COR-L47 (cell line): ENCODE results near the gene PYCR2.
"Not testable (repeated sequence)": the region's sequence is repeated elsewhere in the genome, so short reads cannot be mapped to it uniquely, and the experiment has no call there.

Experiments used
- DNase-seq: peaks from one replicate; lab custom pipeline; 2025; lab: John Stamatoyannopoulos, UW

Gene PYCR2

DNA sequence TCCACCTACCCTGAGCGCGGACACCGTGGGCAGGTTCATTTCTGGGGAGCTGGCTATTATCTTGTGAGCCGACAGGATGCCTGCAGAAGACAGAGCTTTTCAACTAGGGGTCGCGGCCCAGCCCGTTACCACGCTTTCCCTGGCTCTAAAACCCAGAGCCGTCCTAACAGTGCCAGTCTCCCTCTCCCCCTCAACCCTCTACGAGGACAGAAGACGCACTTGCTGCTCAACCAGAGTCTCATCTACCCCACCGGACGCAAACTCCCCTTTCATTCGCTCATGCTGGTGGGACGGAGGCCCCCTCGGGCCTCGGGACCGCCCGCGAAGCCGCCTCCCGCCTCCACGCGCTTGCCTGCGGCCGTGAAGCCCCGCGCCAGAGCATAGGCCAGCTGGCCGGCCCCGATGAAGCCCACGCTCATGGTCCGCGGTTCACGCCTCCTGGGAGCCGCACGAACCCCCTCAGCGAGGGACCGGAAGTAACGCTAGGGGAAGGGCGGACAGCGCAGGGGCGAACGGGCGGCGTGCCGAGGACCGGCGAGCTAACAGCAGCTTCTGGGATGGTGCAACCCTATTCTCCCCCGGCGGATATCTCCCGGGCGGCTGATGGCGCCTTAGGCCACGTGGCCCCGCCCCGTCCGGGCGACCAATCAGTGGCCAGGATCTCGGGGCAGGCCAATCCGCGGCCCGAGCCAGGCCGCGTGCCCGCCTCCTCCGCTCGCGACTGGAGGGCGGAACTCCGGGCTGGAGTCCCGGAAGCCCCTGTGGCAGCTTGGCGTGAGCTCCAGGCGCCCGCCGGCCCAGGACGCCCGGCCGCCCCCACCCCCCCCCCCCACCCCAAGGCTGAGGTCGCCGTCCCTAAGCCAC is at the start of gene PYCR2:
PYCR2 (minus strand) TSS at position 559 of the 864 bp plus-strand sequence; CDS start at position 419, 140 bp downstream.
- peak; percentile 96 for DNase-seq

DNA sequence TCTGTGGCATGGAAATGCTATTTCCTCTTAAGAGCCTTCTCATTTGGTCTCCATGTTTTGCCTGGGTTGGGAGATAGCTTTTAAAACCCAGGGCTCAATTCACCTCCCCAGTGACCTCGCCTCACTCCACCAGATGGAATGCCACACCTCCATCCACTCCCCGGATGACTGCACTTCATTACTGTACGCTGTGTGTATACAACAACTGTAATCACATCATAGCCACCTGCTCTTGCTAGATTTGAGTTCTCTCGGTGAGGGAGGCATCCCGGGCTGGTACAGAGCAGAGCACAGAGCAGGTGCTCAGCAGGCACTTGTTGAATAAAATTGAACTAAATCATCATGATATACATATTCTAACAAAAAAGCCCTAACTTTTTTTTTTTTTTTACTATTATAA is 49.1 kb upstream of the PYCR2 start:
- peak; percentile 52 for DNase-seq

DNA sequence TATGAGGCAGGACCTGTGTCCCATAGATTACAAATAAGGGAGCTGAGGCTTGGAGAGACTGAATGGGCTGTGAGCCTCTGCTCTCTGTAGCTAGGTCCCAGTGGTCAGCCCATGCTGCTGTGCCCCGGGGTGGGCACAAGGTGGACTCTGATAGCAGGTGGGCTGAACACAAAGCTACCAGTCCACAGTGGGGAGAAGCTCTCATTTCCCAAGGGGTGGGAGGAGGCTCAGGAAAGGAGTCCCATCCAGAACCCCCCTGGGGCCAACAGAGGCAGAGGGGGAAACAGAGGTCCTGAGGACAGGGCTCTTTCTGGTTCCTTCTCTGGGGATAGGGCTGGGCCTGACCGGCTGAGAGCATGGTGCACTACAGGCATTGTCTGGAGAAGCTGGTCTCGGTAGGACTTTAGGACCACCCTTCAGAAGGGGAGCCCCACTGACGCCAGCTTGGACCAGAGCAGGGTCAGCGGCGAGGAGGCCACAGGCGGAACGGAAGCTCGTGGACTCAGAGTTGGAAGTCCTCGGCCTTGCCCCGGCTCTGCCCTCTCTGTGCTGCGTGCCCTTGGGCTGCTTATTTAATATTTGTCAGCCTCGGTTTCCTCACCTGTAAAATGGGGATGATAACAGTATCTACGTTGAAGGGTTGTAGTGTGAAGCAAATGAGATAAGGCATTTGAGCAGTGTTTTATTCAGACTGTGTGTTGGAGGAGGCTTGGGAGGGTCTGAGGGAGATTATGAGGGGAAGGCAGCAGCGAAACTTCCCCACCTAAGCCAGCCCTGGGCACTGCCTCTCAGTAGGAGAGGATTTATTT is 48.5 kb upstream of the PYCR2 start:
- no peak for DNase-seq

DNA sequence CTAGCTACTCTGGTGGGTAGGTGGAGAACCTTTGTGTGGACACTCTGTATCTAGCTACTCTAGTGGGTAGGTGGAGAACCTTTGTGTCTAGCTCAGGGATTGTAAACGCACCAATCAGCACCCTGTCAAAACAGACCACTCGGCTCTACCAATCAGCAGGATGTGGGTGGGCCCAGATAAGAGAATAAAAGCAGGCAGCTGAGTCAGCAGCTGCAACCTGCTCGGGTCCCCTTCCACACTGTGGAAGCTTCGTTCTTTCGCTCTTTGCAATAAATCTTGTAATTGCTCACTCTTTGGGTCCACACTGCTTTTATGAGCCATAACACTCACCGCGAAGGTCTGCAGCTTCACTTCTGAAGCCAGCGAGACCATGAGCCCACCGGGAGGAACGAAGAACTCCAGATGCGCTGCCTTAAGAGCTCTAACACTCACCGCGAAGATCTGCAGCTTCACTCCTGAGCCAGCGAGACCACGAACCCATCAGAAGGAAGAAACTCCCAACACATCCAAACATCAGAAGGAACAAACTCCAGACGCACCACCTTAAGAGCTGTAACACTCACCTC is 46.6 kb upstream of the PYCR2 start:
- not testable (repeated sequence) for DNase-seq

DNA sequence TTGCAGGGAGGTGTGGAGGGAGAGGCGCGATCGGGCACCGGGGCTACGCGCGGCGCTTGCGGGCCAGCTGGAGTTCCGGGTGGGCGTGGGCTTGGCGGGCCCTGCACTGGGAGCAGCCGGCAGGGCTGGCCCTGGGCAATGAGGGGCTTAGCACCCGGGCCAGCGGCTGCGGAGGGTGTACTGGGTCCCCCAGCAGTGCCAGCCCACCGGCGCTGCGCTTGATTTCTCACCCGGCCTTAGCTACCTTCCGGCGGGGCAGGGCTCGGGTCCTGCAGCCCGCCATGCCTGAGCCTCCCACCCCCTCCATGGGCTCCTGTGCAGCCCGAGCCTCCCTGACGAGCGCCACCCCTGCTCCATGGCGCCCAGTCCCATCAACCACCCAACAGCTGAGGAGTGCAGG is 45.7 kb upstream of the PYCR2 start:
- not testable (repeated sequence) for DNase-seq

DNA sequence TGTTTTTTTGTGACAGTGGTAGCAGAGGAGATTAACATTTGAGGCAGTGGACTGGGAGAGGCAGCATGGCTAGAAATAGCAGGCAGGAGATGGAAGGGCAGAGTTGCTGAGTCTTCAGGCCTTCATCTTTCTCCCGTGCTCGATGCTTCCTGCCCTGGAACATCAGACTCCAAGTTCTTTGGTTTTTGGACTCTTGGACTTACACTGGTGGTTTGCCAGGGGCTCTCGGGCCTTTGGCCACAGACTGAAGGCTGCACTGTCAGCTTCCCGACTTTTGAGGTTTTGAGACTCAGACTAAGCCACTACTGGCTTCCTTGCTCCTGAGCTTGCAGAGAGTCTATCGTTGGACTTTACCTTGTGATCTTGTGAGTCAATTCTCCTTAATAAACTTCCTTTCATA is 41.2 kb upstream of the PYCR2 start:
- no peak for DNase-seq

DNA sequence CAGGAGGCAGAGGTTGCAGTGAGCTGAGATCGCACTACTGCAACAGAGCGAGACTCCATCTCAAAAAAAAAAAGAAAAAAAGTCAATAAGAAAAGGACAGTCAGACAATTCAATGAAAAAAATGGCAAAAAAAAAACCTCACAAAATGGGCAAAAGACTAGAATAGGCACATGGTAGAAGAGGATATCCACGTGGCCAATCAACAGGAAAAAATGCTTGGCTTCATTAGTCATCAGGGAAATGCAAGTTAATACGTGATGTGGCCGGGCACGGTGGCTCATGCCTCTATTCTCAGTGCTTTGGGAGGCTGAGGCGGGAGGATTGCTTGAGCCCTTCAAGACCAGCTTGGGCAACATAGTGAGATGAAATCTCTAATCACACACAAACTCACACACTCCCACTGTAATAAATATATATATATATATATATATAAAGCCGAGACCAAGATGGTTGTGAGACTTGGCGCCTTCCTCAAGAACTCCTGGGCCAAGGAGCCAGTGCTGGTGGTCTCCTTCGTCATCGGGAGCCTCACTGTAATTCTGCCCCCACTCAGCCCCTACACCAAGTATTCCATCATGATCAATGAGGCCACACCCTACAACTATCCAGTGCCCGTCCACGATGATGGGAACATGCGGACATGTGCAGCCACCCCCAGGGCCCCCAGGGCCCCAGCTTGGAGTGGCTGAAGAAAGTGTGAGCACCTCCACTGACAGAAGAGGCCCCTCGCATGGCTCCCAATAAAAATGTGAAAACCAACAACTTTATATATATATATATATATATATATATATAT is 39.9 kb upstream of the PYCR2 start:
- no peak for DNase-seq

DNA sequence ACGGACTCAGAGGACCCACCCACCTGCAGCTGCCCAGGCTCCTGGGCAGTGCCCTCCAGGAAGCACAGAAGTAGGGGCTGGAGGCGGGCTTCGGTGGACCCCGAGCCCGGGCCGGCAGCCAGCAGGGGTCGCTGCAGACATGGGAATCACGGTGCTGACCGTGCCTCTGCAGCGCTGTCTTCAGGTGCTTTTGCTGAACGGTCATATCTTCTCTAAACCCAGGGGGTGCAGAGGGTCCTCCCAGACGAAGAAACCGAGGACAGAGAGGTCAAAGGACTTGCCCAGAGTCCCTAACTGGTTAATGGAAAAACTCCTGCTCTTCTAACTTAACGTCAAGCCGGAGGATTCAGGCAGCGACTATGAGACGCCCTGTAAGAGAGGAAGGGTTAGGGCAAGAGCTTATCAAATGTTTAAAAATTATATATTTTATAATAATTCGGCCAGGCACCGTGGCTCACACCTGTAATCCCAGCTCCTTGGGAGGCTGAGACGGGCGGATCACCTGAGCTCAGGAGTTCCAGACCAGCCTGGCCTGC is 38.5 kb upstream of the PYCR2 start:
- DNase-seq: no peak

DNA sequence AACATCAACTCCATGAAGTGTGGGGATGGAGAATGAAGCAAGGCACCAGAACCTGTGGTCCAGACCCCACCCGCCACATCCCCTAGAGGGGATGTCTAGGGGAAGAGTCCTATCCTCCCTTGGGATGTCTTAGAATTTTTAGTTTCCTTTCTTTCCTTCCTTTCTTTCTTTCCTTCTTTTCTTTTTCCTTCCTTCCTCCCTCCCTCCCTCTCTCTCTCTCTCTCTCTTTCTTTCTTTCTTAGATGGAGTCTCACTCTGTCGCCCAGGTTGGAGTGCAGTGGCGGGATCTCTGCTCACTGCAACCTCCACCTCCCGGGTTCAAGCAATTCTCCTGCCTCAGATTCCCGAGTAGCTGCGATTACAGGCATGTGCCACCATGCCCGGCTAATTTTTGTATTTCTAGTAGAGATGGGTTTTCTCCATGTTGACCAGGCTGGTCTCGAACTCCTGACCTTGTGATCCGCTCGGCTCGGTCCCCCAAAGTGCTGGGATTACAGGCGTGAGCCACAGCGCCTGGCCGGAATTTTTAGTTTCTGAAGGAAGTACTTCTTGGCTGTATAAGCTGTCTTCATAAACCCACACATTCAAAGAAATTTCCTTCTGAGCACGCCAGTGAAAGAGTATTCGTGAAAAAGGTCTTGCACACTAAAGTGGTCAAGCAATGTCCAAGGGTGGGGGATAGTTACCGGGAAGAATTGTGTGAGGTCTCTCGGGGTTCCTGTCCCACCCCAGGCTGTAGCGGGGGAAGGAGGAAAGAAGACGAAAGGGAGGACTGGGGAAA is 37.8 kb upstream of the PYCR2 start:
- no peak for DNase-seq

DNA sequence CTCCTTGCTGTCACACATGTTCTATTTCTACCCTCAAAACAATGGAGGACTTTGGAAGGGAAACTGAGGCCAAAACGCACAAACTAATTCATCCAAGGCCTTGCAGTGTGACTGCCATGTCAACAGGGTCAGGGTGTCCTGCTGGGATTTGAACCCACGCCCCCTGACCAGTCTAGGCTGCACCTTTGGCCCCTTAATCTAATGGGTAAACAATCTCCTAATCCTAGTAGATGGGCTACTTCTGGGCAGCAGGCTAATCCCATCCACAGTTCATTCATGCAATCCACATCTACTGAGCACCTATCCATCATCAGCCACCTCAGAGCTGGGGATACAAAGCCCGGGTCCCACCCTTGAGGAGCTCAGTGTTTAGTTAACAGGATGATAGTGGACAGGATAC is 34.0 kb upstream of the PYCR2 start:
- DNase-seq: no peak

DNA sequence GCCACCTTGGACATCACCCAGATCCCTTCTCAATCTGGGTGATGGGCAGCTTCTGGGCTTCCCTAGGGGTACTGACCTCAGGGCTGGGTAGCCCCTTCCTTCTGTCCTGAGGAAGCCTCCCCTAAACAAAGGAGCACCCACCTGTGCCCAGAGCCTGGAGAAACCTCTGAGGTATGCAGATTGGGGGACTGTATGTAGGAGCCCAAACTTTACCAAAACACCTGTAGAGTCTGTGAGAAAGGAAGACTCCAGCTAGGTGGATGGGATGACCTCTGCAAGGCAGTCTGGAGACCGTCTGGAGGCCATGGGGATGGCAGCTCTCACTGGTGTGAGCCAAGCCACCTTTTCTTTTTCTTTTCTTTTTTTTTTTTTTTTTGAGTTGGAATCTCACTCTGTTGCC is 30.7 kb upstream of the PYCR2 start:
- no peak for DNase-seq

DNA sequence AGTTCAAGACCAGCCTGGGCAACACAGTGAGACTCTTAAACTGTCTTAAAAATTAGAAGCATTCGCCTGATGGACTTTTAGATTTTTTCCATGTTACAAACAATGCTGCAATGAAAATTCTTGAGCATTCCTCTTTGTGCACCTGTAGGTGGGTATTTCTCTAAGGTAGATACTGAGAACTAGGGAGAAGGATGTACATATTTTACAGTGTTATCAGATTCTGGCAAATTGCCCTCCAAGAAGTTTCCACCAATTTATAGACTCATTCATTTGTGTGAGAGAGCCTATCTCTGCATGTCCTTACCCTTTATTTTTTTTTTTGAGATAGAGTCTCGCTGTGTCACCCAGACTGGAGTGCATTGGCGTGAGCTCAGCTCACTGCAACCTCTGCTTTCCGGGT is 29.3 kb upstream of the PYCR2 start:
- DNase-seq: no peak

DNA sequence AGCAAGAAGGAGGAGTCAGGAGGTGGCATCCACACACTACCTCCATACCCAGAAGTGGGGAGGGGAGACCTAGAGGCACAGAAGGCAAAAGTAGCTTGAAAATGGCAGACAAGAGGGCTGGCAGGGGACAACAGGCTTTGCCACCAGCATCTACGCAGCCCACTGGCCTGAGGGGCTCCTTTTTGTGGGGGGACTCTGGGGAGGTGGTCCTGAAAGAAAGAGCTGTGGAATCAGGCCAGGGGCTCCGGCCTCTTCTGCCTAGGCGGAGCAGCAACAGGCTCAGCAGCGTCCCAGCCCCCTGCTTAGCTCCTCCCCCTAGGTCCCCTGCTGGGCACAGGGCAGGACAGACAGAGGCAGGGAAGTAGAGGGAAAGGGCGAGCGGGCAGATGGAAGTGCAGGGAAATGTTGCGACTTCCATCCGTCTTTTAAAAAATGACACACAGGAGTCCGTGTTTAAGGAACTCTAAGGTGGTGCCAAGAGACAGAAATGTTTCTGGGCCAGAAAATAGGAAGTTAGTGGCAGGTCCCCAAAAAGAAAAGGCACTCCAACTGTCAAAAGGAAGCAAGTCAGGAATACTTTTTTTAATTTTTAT is 27.0 kb upstream of the PYCR2 start:
- no peak for DNase-seq

DNA sequence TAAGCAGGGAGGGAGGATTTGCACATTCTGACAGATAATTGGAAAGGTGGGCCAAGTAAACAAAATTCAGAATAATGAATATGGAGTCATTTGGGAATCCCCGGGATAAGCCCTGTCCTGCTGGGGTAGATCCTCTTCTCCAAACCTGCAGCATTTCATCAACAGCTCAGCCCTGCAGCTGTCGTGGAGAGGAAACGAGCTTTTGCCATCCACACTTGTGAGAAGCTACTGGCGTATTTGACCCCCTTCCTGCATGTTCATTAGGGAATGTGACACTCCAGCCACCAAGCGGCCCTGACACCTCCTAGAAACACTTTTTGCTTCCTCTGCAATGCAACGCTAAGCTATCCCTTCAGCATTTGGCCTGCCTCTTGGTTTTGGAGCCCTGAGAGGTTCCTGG is 25.0 kb upstream of the PYCR2 start:
- DNase-seq: no peak

DNA sequence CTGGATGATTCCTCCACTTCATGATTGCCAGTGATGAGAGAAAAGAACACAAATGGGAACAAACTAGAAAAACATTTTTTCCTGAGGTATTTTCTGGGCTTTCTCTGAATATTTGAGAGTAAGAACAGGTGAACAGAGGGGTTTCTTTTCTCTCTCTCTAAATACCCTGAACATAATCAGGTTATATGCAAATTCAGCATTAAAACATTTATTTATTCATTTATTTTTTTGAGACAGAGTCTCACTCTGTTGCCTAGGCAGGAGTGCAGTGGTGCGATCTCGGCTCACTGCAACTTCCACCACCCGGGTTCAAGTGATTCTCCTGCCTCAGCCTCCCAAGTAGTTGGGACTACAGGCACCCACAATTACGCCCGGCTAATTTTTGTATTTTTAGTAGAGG is 22.8 kb upstream of the PYCR2 start:
- DNase-seq: no peak

DNA sequence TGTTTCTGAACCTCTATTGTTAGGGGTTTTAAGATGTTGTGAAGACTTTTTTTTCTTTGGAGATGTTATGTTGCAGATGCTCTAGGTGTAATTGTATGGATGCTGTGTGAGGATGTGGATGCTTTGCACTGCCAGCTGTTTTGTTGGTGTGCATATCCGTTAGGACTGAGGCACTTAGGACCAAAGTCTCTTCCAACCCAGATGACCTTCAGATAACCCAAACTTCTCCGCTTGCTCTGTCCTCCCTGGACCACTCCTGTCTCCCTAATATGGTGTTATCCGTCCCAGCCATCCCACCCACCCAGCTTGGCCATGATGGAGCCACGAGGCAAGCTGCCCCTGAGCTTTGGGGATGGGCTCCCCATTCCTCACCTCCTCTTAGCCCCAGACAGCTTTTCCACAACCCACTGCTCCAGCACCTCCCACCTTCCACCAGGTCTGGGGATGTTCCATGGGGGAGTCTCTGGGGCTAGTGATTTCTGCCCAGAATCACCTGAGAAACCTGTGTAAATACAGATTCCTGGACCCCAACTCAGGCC is 22.1 kb upstream of the PYCR2 start:
- no peak for DNase-seq

DNA sequence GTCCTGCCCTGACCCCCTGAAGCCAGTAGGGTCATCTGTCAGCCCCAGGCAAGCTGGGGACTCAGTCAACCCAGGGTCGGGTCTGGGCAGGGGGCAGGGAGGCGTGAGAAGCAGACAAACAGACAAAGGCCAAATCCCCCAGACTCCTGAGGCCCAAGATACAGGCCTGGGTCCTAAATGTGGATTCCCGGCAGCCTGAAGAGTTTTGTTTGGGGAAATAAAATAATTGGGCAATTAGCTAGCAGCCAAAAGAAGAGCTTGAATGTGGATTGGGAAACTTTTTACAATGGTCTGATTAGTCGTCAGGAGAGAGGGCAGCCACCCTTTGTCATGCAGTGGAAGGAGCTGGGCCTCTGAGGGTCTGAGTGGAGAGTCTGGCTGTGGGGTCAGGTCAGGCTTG is 21.5 kb upstream of the PYCR2 start:
- DNase-seq: no peak

DNA sequence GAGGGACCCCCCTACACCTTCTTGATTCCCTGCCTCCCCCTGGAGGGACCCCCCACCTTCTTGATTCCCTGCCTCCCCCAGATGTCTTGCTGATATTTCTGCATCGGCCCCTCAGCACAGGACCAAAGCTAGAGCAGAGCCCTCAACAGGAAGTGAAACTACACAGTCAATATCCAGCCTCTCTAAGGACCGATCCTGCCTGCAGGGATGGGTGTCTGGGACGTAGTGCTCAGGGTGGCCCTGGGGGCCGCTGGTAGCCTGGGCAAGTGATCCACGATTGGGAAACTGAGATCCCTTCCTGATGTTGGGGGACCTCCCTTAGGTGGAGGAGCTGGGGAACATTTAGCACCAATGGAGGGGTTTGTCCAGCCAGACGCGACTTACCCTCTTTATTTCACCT is 20.9 kb upstream of the PYCR2 start:
- DNase-seq: no peak

DNA sequence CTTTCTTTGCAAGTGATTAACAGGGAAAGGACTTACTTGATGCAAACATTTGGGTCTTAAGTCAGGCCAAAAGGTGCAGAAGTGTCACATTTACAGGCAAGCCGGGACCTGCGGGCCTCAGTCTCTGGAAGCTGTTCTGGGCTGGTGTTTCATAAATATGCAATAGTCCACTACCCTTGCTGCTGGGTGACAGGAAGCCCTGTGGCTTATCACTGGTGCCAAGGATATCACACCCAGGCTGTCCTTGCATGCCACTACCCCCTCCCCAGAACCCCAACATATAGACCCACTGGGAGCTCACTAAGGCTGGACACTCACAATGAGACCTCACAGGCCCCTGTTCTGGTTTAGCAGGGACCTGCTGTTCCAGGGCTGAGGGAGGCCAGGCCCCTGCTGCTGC is 20.3 kb upstream of the PYCR2 start:
- DNase-seq: no peak

DNA sequence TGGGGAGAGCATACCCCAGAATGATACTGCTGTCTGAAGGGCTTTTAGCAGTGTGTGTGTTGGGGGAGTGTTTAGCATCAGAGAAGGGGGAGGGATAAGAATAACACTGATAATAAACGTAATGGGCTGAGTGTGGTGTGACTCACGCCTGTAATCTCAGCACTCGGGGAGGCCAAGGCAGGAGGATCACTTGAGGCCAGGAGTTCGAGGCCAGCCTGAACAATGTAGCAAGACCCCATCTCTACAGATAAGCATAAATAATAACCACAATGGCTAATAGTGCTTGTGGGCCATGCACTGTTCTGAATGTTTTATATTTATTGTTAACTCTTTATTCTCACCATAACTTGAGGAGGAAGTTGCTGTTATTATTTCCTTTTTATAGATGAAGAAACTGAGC is 19.5 kb upstream of the PYCR2 start:
- no peak for DNase-seq
